Esophagus muscularis mucosa (tissue), 4 donors: Measurements from ENCODE around the gene LOC128125822.

Experiments
- DNase-seq: peaks from one replicate; pipeline ENCODE4 v3.0.0-alpha.2; 2017; ENCODE audit errors: extremely low spot score
- H3K27ac ChIP-seq, 4 donors: fragments of 200-600 bp; sonication (generic); replicated peaks in 1 of 4; 1 replicate in 3 of 4; 2 replicates in 1 of 4; pipeline ENCODE4 v1.5.1; 2016 to 2019; ENCODE audit warnings: mild to moderate bottlenecking in 1 of 4
- H3K27me3 ChIP-seq, 4 donors: fragments of 200-600 bp; sonication (generic); one replicate each; pipeline versions ENCODE4 v1.5.1 to v1.6.0; 2016 to 2019
- H3K36me3 ChIP-seq, 4 donors: fragments of 200-600 bp; sonication (generic); one replicate each; pipeline ENCODE4 v1.5.1; 2016 to 2019
- H3K4me1 ChIP-seq, 4 donors: fragments of 200-600 bp; sonication (generic); one replicate each; pipeline ENCODE4 v1.5.1; 2016 to 2019
- H3K4me3 ChIP-seq, 4 donors: fragments of 200-600 bp; sonication (generic); 1 replicate in 2 of 4; 2 replicates in 2 of 4; pipeline ENCODE4 v1.5.1; 2016 to 2019; ENCODE audit warnings: mild to moderate bottlenecking in 4 of 4, moderate library complexity in 1 of 4
- H3K9me3 ChIP-seq, 4 donors: fragments of 200-600 bp; sonication (generic); 1 replicate in 3 of 4; 2 replicates in 1 of 4; pipeline ENCODE4 v1.5.1; 2016 to 2019
- CTCF ChIP-seq, 3 experiments: fragments of 200-600 bp in 2 of 3; fragments of 450-650 bp in 1 of 3; sonication (generic) in 2 of 3; IDR thresholded peaks; one replicate each; pipeline ENCODE4 v1.5.1; 2017 to 2019; ENCODE audit warnings: antibody characterized with exemption in 3 of 3, mild to moderate bottlenecking in 2 of 3, moderate library complexity in 1 of 3
- EP300 ChIP-seq: sonication (generic); formaldehyde crosslinking; IDR thresholded peaks from one replicate; pipeline ENCODE4 v1.6.1; 2017; ENCODE audit warnings: antibody characterized with exemption
- POLR2A ChIP-seq: fragments of 450-650 bp; IDR thresholded peaks from one replicate; pipeline ENCODE4 v1.6.1; 2017; ENCODE audit warnings: antibody characterized with exemption, moderate library complexity, mild to moderate bottlenecking, low read depth
- POLR2AphosphoS5 ChIP-seq, 2 donors: sonication (generic); formaldehyde crosslinking; IDR thresholded peaks; one replicate each; pipeline ENCODE4 v1.6.1; 2017; ENCODE audit warnings: antibody characterized with exemption in 2 of 2
- whole genome bisulfite sequencing: methylation state at CpG from one replicate; pipeline ENCODE4 v1.1.5; 2018; 5-methylcytosine and 5-hydroxymethylcytosine counted together
- intact Hi-C: fragments of 100-400 bp; cut with DNase I; formaldehyde crosslinking; loops from one replicate; pipeline ENCODE4 v1.15.1; 2023

LOC128125822 gene

GRCh38 chr6:63527658-63528514 is 44.4 kb upstream of the LOC128125822 start:
- H3K27ac ChIP-seq = peak overlapping the region in 1 of 4 donors; percentile 32
- H3K4me3 ChIP-seq = no peak overlapping the region
- no peaks in the 10 kb centered on the region for H3K36me3 ChIP-seq
- H3K9me3 ChIP-seq = no peaks in the 10 kb centered on the region
- no peak for DNase-seq
- intact Hi-C loops = no loop called here
- peaks cover 0 to 10% (median 7%) of the 10 kb centered on the region in 4 donors for H3K4me1 ChIP-seq
- TF ChIP-seq POLR2A = no peak
- peak; percentile 61 to 66 for TF ChIP-seq POLR2AphosphoS5 (IDR thresholded peaks at IDR 0.05)
- TF ChIP-seq EP300 = no peak
- no peak for TF ChIP-seq CTCF (IDR thresholded peaks at IDR 0.05)
- 72% methylated on average over 6 of the region's 6 CpGs for WGBS
- no peaks in the 10 kb centered on the region for H3K27me3 ChIP-seq

GRCh38 chr6:63529498-63529897 is 42.8 kb upstream of the LOC128125822 start:
- no peak overlapping the region for H3K4me3 ChIP-seq
- H3K4me1 ChIP-seq = peaks cover 0 to 10% (median 7%) of the 10 kb centered on the region in 4 donors
- no peaks in the 10 kb centered on the region for H3K27me3 ChIP-seq
- 52% methylated on average over 4 of the region's 4 CpGs for WGBS
- H3K9me3 ChIP-seq = no peaks in the 10 kb centered on the region
- DNase-seq = no peak
- no peak overlapping the region for H3K27ac ChIP-seq
- no peak for TF ChIP-seq EP300
- TF ChIP-seq CTCF (IDR thresholded peaks at IDR 0.05) = no peak
- no peak for TF ChIP-seq POLR2A
- no peak for TF ChIP-seq POLR2AphosphoS5 (IDR thresholded peaks at IDR 0.05)
- intact Hi-C loops = no loop called here
- H3K36me3 ChIP-seq = no peaks in the 10 kb centered on the region

- 90% methylated on average over 3 of the region's 3 CpGs for WGBS
- Histone ChIP-seq H3K9me3 (no peaks in the 10 kb centered on the region), H3K4me1 (peaks cover 0 to 10% (median 7%) of the 10 kb centered on the region in 4 donors), H3K27ac (no peak overlapping the region), H3K27me3 (no peaks in the 10 kb centered on the region), H3K4me3 (no peak overlapping the region), H3K36me3 (no peaks in the 10 kb centered on the region)
- intact Hi-C loops = no loop called here
- no peak for DNase-seq
- no peak for TF ChIP-seq POLR2AphosphoS5 (IDR thresholded peaks at IDR 0.05)
- no peak for TF ChIP-seq CTCF (IDR thresholded peaks at IDR 0.05)
- TF ChIP-seq POLR2A = no peak
- no peak for TF ChIP-seq EP300
These were observed 42.1 kb upstream of the LOC128125822 start for GRCh38 chr6:63530182-63530581.

GRCh38 chr6:63530991-63531390 is 41.3 kb upstream of the LOC128125822 start:
- DNase-seq = no peak
- no peak for TF ChIP-seq POLR2A
- TF ChIP-seq POLR2AphosphoS5 (IDR thresholded peaks at IDR 0.05) = no peak
- no peak for TF ChIP-seq CTCF (IDR thresholded peaks at IDR 0.05)
- no peak for TF ChIP-seq EP300
- Histone ChIP-seq H3K27me3 (no peaks in the 10 kb centered on the region), H3K27ac (no peak overlapping the region), H3K4me3 (no peak overlapping the region), H3K9me3 (no peaks in the 10 kb centered on the region), H3K36me3 (no peaks in the 10 kb centered on the region), H3K4me1 (peaks cover 0 to 10% (median 7%) of the 10 kb centered on the region in 4 donors)
- intact Hi-C loops = no loop called here
- 94% methylated on average over 1 of the region's 1 CpG for WGBS

- Histone ChIP-seq H3K4me1 (peaks cover 0 to 3% (median 1%) of the 10 kb centered on the region in 4 donors), H3K36me3 (no peaks in the 10 kb centered on the region), H3K9me3 (no peaks in the 10 kb centered on the region), H3K27ac (no peak overlapping the region), H3K27me3 (no peaks in the 10 kb centered on the region), H3K4me3 (no peak overlapping the region)
- TF ChIP-seq POLR2A (no peak), POLR2AphosphoS5 (IDR thresholded peaks at IDR 0.05) (no peak), EP300 (no peak), CTCF (IDR thresholded peaks at IDR 0.05) (no peak)
- 85% methylated on average over 3 of the region's 3 CpGs for WGBS
- intact Hi-C loops = no loop called here
- no peak for DNase-seq
These were observed 39.3 kb upstream of the LOC128125822 start for GRCh38 chr6:63533026-63533425.
